Colon (tissue), 2 donors: ENCODE results near the gene TWNK.

Source experiments
- FAIRE-seq: peaks from 2 replicates; lab custom pipeline; 2012; peaks lifted over from hg19 to GRCh38; lab: Jason Lieb, UNC
- donor health status: control.
- donor health status: control.

Gene TWNK

GRCh38 chr10:100986952-100987684, at the start of gene TWNK, which contains the start of gene MRPL43:
TWNK (plus strand) TSS chr10:100987543; CDS start chr10:100988211, 668 bp downstream.
MRPL43 (minus strand) TSS chr10:100987497; CDS start chr10:100987443, 54 bp downstream.
- no peak for FAIRE-seq

DNA sequence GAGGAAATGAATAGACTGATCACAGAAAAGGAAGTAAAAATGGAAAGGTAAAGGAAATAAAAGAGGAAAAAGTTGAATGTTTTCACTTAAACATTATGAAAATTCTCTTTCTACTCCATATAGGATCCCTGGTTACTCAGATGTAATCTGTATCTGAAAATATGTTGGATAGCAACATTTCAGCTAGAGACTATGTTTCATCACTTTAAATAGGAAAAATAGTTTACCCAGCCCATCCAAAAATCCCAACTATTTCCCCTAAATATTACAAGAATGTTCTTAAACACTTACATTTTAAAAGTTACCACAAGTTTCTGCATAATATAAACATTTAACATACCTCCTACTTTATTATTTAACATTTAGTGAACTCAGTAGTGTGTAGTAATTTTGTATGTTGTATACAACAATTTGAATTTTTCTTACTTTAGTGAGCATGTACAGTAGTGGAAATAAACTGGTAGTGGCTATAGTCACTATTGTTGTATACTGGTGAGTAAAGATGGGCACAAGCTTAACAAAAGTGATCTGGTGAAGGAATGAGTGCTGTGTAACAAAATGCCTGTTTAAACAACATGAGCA, 47.5 kb upstream of the TWNK start:
- no peak for FAIRE-seq

GRCh38 chr10:100942229-100942628, 45.1 kb upstream of the TWNK start:
- FAIRE-seq: no peak

GRCh38 chr10:100943508-100943907, 43.8 kb upstream of the TWNK start:
- no peak for FAIRE-seq

DNA sequence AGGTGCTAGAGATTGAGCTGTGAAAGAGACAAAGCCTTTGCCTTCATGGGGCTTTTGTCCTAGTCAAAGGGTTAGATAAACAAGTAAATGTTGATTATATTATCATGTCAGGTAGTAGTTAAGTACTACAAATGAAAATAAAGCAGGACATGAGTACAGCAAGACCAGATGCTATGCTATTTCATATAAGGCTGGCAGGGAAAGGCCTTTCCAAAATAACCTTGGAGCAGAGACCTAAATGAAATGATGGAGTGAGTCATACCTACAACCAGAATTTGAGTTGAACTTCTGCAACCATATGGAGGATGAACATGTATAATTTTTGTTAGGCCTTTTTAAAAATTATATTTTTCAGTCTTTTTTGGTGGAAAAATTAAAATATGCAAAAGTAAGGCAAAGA, 41.6 kb upstream of the TWNK start:
- no peak for FAIRE-seq

DNA sequence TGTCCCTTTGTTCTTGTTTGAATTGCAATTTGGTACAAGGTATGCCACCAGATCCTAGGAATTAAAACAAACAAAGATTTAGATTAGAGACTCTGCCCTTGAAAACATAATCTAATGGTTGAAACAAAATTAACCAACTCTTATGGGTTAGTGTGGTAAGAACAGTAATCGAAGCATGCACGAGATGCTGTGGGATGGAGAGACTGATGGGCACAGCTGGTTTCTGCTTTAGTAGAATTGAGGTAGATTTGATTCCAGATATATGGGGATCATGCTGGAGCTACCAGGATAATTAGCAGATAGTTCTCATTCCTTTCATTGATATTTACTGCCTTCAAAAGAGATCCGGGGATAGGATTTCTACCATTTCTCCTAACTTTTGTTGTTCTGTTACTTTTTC, 38.4 kb upstream of the TWNK start:
- FAIRE-seq: no peak

DNA sequence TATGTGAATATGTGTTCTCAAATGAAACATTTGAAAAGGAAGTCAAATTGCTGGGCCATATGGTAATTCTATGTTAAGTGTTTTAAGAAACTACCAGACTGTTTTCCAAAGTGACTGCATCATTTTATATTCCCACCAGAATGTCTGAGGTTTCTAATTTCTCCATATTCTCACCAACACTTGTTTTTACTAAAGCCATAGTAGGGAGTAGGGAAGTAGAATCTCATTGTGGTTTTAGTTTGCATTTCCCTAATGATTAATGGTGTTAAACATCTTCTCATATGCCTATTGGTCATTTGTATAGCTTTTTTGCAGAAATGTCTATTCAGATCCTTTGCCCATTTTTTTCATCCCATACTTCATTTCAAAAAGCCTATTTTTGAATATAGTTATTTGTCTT, 27.1 kb upstream of the TWNK start:
- no peak for FAIRE-seq

DNA sequence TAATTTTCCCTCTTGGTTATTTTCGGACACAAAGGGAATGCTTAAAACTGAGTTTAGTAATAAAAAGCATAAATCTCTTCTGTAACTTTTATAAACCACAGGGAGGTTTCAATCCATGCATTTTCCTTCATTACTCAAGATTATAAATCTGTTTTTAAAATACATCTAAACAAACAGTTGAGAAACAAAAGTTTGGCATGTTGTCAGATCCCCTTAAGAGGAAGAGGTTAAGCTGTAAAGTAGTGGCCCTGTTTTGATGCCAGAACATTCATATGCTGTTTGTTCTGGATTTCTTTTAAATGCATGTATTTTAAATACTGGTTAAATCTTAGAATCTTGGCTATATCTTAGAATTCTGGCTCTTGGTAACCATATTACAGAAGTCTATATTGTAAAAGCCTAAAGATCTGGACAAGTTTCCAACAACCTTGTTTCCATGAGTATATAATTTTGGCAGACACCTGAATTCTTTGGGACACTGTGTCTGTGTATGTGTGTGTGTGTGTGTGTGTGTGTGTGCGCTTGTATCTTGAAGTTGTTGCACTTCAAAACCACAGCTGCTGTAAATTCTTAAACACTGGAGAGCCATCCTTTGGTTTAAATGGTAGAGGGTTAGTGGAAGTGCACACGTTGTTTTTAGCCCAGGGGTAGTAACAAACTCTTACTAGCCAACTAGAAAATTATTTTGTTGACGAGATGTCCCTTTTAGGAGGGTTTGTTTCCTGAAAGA, 24.8 kb upstream of the TWNK start:
- no peak for FAIRE-seq

DNA sequence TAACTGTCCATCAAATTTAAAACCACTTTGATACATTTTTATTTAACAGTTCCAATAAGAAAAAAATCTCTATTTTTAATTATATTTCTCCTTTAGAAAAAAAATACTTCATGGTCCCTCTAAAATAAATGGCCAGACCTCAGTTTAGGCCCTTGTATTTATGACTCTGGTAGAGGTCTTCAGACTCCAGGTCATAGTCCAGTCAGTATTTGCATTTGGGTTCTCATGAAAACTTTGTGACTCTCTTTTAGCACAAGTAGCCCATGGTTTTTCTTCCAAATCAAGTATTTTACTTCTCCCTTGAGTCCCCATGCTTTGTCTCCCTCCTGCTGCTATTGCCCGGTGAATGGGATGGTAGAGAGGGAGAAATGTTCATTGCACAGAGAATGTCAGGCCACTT, 23.5 kb upstream of the TWNK start:
- no peak for FAIRE-seq

- no peak for FAIRE-seq
These were observed 21.5 kb upstream of the TWNK start for GRCh38 chr10:100965820-100966219.

GRCh38 chr10:100966887-100967286, 20.5 kb upstream of the TWNK start:
- no peak for FAIRE-seq

- no peak for FAIRE-seq
These were observed 20.0 kb upstream of the TWNK start for GRCh38 chr10:100967332-100967731.

GRCh38 chr10:100968062-100968736, 19.1 kb upstream of the TWNK start:
- no peak for FAIRE-seq

DNA sequence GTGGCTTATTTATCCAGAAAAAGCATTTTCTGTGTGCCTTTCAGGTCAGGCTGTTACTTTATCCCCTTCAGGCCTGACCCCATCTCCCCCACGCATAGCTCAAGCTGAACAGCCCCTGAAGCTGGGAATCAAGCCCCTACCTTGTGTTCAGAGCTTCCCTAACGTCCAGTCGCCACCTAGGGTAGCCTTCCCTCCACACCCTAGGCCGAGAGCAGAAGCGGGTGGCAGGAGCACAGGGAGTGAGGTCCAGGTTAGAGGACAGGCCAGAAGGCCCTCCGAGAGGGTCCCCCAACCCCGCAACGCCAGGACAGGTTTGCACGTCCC, 18.5 kb upstream of the TWNK start:
- no peak for FAIRE-seq

DNA sequence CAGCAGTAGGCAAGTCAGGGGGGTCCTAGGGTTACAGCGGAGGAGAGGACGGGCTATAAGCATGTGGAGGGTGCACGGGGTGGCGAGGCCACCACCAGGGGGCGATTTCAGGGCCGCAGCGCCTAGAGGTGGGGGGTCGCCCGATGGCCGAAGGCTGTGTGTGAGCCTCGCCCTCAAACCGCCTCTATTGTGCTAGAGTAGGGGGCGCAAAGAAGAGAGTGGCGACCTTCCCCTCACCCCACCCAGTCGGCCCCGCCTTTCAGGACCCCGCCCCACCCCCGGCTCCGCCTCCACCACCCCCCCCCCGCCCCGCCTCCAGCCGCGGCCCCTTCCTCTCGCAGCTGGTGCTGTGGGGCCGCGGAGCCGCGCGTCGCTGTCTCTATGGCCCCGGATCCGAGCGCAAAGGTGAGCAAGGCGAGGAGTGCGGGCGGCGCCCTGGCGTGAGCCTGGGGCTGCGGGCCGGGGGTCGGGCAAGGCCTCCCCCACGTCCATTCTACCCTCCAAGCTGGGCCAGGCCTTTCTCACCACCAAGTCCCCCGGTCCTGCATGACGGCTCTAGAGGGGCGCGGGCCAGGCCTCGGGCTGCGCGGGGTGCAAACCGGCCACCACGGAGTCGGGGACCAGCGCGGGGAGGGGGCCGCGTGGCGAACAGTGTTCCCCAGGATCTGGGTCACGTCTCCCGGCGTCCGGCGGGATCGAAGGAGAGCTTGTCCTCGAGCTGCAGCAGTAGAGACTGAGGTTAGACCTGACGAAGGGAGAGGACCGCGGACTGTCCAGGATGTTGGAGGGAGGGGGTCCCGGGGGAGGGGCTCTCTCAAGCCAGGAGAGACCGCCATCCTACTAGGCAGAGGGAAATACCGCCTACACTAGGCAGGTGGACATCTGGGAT, 17.9 kb upstream of the TWNK start, which contains the start of gene SEMA4G:
SEMA4G (plus strand) TSS at position 318 of the 889 bp plus-strand sequence. CDS start 3,409 bp downstream, outside the sequence.
- FAIRE-seq: no peak

- FAIRE-seq: no peak
These were observed 17.0 kb upstream of the TWNK start for GRCh38 chr10:100970076-100970913.

GRCh38 chr10:100970914-100971811, 16.2 kb upstream of the TWNK start:
- FAIRE-seq: no peak

DNA sequence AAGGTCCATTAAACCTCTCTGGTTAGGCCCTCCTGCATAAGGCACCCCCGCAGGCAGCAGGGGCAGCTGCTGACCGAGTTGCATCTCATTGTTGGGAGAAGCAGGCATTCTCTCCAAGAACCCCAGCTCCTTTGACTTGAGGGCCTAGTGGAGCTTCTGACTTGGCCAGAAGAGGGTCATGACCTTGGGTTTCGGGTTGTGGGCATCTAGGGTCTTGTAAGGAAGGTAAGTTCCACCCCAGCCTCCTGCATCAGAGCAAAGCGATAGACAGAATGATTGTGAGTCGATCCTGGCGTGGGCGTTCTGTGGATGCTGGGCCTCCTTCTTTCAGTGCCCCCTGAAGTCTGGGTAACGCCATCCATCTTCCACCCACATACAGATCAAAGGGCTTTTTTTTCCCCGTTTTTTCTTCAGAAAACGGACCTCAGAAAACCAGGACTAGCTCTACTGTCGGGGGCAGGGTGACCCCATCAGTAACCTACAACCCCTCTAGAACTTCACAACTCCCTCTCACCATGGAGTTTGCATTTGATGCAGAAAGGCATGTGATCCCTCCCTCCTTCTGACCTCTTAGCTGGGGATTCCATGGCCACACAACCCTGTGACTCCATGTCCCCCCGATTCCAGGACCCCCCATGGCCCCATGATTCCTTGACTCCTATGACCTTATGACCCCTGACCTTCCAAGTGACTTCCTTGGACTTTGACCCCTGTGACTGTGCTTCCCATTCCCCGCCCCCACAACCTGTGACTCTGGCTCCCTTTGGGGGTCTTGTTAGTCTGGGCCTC, 15.0 kb upstream of the TWNK start:
- no peak for FAIRE-seq
